MM.1S (cell line): ENCODE results near the gene CEACAM18.

Experiments
- CTCF ChIP-seq: fragments of 300-600 bp; sonication (generic); IDR thresholded peaks from 2 replicates; pipeline ENCODE4 v1.5.1; 2016; ENCODE audit warnings: antibody characterized with exemption, low read length, mixed read lengths
- EZH2 ChIP-seq: fragments of 300-600 bp; sonication (generic); optimal IDR thresholded peaks from 2 replicates; pipeline ENCODE3; 2017; ENCODE audit warnings: low read depth, mild to moderate bottlenecking, antibody characterized with exemption, low read length, mixed read lengths

GRCh38 chr19:51439021-51439465 is 39.3 kb upstream of the CEACAM18 start:
- no peak for TF ChIP-seq CTCF
- no peak for TF ChIP-seq EZH2
